ENCODE results near the gene USP3.
"Not testable (repeated sequence)": the region's sequence is repeated elsewhere in the genome, so short reads cannot be mapped to it uniquely, and the experiment has no call there.

The USP3 gene

GRCh38 chr15:63476229-63476632, 28.2 kb upstream of the USP3 start:
- DNase-seq (ENCODE audit: low read depth in 2 of 2) = no peak

GRCh38 chr15:63478243-63478642, 26.1 kb upstream of the USP3 start:
- no peak for DNase-seq (ENCODE audit: low read depth in 2 of 2)

GRCh38 chr15:63480441-63480821, 24.0 kb upstream of the USP3 start:
- DNase-seq (ENCODE audit: low read depth in 2 of 2) = no peak

GRCh38 chr15:63481105-63481810, 23.1 kb upstream of the USP3 start:
- no peak for DNase-seq (ENCODE audit: low read depth in 2 of 2)

GRCh38 chr15:63482874-63483323, 21.5 kb upstream of the USP3 start:
- no peak for DNase-seq (ENCODE audit: low read depth in 2 of 2)

- no peak for DNase-seq (ENCODE audit: low read depth in 2 of 2)
These were observed 20.6 kb upstream of the USP3 start for GRCh38 chr15:63483521-63484371.

- DNase-seq (ENCODE audit: low read depth in 2 of 2) = no peak
These were observed 19.8 kb upstream of the USP3 start for GRCh38 chr15:63484433-63485186.

- DNase-seq (ENCODE audit: low read depth in 2 of 2) = peak; percentile 85 to 87
These were observed 17.2 kb upstream of the USP3 start for GRCh38 chr15:63487076-63487757.

GRCh38 chr15:63487758-63488397, 16.5 kb upstream of the USP3 start:
- not testable (repeated sequence) for DNase-seq (ENCODE audit: low read depth in 2 of 2)

- DNase-seq (ENCODE audit: low read depth in 2 of 2) = no peak
These were observed 15.9 kb upstream of the USP3 start for GRCh38 chr15:63488398-63488960.

- DNase-seq (ENCODE audit: low read depth in 2 of 2) = no peak
These were observed 15.0 kb upstream of the USP3 start for GRCh38 chr15:63489352-63489751.

GRCh38 chr15:63490345-63491034, 13.9 kb upstream of the USP3 start:
- DNase-seq (ENCODE audit: low read depth in 2 of 2) = no peak

GRCh38 chr15:63491116-63491827, 13.1 kb upstream of the USP3 start:
- DNase-seq (ENCODE audit: low read depth in 2 of 2) = no peak

GRCh38 chr15:63491979-63492378, 12.4 kb upstream of the USP3 start:
- DNase-seq (ENCODE audit: low read depth in 2 of 2) = no peak

- no peak for DNase-seq (ENCODE audit: low read depth in 2 of 2)
These were observed 11.8 kb upstream of the USP3 start for GRCh38 chr15:63492541-63493077.

GRCh38 chr15:63493436-63493835, 11.0 kb upstream of the USP3 start:
- DNase-seq (ENCODE audit: low read depth in 2 of 2) = no peak

GRCh38 chr15:63494408-63494807, 10.0 kb upstream of the USP3 start:
- DNase-seq (ENCODE audit: low read depth in 2 of 2) = no peak

GRCh38 chr15:63495343-63495742, 9.1 kb upstream of the USP3 start:
- DNase-seq (ENCODE audit: low read depth in 2 of 2) = no peak

- no peak for DNase-seq (ENCODE audit: low read depth in 2 of 2)
These were observed 8.5 kb upstream of the USP3 start for GRCh38 chr15:63495780-63496488.
